ENCODE measurements around the gene SH2D7.

The SH2D7 gene

DNA sequence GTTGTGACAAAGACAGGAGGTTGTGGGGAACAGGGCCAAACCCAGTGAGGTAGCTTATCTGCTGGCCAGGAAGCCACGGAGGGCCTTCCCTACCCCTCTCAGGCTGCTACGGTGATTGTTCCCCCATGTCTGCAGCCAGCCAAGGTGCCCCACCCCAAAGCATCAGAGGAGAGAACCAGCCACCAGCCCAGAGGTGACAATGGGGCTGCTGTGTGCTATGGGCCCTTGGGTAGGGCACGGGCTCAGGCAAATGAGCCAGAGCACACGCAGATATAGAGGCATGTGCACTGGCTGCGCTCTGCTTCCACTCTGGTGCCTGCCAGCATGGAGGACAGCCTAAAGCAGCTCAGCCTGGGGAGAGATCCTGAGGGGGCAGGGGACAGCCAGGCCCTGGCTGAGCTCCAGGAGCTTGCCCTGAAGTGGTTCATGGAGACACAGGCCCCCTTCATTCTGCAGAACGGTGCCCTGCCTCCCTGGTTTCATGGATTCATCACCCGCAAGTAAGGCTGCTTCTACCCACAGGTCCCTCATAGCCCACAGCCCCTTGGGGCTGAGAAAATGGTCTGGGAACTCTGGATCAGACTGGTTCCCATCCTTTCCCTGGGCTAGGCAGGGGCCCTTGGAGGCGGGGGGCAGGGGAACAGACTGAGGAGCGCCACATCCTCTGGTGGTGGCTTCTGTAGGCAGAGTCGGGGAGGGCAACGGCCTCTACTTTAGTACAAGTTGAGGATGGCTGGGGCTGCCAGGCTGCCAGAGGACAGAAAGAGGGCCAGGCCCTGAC, at the start of gene SH2D7:
SH2D7 (plus strand) TSS at position 301 of the 781 bp plus-strand sequence; CDS start at position 325, 24 bp downstream.
- no peak for DNase-seq (ENCODE audit: low spot score)

DNA sequence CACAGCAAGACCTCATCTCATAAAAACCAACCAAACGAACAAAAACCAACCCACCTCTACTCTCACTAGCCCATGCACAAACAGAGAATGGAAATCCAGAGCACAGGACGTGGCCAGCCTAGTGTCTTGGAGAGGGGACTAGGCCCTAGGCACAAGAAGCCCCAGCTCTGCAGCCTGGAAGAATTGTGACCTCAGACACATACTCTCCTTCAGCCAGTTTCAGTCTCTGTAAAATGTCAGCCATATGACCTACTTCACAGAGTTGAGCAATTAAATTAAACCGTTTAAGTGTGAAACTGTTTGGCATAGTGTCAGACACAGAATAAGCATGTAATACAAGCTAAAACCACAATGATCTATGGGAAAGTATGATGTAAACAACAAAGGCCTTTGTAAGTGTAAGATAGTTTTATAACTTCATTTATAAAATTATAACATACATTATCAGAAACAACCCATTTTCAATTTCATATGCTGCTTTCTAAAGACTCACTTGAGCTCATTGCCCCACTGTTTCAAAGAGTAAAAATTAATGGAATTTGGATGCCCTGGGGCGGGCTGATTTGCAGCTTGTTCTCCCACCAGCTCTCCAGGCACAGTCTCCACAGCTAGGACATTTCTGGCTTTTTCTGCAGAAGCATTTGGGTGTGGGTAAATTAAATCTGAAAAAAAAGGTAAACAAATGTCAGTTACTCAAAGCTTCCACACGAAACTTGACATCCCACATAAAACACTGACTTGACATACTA, 47.8 kb upstream of the SH2D7 start:
- DNase-seq (ENCODE audit: low spot score) = no peak

DNA sequence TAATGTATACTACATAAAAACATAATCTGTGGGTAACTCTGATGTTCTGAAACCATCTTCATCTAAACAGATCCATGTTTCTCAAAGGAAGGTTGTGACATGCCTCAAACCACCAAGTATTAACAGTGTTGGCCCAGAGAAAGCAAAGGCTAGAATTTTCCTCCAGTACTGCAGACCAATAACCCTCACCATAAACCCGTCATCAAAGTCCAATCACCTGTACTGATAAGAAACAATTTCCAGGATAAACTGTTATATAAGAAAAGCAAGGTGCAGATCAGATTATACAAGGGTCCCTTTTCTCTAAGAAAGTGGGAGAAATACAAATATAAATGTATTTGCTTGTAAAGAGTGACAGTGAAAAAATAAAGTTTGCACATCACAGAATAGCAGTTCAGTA, 47.2 kb upstream of the SH2D7 start:
- no peak for DNase-seq (ENCODE audit: low spot score)

DNA sequence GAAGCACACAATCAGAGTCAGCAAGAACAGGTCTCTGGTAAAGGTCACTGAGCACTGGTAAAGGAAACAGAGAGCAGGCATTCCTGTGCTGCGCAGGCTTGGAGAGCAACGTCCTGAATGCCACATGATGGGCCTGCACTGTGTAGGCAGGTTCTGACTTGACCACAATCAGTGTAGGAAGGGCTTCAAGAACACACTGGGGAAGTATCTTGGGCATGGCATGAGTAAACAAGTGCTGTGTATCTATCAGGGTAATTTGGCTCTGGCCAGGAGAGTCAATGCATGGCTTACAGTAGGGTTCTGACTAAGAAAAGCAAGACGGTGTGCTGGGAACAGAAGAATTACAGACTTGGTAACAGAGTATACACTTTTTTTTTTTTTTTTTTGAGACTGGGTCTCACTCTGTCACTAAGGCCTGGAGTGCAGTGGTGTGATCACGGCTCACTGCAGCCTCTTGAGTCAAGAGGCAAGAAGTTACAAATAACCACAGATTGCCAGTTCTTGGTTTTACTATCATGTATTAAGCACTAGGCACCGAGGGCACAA, 45.5 kb upstream of the SH2D7 start:
- DNase-seq (ENCODE audit: low spot score) = no peak

DNA sequence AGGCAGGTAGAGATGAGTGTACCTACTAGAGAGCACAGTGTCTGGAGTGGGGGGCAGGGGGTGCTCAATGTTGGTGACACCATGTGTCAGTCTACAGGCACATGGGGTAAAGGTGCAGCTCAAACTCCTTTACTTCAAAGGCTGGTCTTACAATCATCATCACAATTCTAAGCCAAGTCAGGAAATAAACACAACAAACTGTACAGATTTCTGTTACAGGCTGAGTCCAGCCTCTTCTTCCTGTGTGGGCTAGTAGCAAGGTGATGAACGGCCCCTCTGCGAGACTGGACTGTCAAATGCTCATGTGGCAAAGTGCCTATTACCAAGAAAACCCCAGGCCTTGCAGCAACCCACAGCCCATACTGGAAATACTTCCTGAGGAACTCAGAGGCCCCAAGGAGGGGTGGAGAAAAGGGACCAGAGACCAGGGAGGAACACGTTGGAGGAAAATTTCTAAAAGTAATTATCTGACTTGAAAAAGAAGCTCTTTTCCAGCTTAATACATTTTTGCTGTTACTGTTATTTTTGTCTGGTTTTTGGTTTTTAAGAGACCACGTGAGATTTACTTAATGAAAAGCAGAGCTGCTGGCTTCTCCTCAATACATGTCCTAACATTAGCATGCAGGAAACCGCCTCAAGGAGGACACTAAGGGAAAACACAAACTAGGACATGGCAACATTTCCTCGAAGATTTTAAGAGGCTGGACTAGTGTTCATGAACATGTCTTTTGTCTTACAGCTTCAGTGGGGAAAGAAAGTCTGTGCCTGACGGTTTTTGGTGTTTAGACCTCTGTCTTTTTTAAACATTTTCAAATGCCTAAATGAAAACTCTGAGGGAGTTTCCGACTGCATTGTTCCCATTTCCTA, 44.4 kb upstream of the SH2D7 start:
- DNase-seq (ENCODE audit: low spot score) = no peak

DNA sequence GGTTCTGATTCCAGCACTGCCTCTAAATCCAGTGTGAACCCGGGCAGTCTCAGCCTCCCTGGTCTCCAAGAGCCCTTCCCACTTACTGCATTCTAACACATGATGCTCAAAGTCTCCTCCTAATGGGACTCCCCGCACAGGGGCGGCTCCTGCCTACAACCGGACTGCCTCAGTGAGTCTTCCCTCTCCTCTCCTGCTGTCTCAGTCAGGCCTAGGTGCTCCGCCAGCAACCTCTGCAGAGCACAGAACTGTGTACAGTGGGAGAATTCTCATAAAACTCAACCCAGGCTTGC, 43.8 kb upstream of the SH2D7 start:
- DNase-seq (ENCODE audit: low spot score) = no peak

DNA sequence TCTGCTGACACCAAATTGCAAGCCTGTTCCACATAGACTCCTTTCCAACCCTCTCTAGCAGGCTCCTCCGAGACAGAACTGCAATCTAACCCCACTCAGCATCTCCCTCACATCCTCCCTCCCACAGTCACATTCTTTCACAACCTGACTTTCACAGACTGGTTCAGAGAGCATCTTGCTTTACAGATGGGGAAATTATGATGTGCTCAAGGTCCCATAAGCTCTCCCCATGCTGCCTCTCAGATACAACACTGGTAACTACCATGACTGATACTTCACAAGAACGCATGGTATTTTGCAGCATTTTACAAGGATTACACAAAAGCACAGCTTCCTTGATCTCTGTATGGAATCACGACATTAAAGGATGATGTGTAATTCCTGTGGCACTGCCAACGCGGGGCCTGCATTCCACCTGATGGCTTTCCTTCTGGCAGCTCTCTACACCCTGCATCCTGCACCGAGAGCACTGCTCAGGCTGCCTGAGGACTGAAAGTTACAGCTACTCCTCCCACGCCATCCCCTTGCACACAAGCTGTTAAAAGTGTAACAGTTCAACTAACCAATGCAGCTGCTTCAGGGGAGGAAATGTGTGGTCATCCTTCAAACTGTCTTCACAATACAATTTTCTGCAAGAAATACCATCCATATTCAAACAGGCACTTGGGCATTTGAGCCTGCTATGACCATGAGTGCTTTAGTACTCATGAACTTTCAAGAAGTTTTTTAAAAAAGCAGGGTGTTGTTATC, 42.5 kb upstream of the SH2D7 start:
- no peak for DNase-seq (ENCODE audit: low spot score)

DNA sequence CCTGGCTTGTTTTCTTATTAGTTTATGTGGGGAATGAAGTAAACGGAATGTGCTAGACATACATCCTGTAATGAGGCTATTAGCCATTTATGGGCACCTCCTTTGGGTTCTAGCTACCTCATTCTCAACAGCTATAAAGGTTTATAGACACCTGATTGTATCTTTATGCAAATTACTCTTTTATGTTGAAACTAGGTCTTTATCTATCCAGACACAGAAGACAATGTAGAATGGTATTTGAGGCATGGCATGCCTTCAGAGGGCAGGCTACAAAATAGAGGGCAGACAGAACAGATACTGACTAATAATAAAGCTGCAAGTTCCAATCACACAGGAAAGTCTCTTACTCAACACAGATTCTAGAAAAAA, 41.9 kb upstream of the SH2D7 start:
- DNase-seq (ENCODE audit: low spot score) = no peak

DNA sequence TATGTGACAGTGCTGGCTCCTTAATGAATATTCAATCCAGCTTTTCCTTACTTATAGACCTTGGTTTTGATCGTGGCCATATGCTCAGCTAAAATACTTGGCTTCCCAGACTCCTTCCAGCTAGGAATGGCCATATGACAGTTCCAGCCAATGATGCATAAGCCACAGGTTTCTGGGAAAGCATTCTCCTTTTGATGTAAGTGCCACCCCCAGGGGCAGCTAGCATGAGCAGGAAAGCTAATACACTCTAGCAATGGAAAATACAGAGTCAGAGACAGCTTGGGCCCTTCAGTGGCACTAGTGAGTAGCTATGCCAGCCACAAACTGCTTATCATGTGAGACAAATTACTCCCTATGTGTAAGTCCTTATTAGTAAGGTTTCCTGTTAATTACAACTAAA, 41.5 kb upstream of the SH2D7 start:
- no peak for DNase-seq (ENCODE audit: low spot score)

DNA sequence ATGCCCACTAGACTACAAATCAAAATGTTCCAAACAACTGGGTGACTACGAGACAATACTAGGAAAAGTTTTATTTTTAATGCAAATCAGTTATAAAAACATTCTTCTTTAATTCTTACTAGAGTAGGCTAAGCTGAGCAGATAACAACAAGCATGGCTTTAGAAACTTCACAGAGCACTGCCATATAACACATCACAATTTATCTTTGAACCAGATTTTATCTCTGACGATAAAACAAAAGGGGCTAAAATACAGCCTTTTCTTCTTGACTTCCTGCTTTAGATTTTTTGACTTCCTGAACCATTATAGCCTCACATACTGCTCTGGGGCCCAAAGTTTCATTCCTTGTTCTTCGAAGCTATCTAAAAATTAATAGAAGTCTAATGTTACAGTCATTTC, 40.8 kb upstream of the SH2D7 start:
- no peak for DNase-seq (ENCODE audit: low spot score)

DNA sequence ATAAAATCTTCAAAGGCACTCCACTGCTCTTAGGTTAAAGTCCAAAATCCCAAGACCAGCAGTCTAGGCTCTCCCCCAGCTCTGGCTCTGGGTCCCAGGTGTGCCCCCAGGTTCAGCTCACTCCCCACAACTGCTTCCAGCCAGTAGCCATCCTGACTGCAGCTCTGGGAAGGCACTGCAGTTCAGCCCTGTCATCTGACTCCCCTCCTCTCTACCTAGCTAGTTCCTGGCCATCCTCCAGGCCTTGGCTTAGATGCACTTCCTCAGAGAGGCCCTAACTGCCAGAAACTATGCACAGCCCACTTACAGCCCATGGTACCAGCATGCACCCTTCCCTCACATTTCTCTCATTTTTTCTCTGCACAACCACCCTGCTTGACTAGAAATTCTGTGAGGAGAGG, 40.4 kb upstream of the SH2D7 start:
- DNase-seq (ENCODE audit: low spot score) = no peak

DNA sequence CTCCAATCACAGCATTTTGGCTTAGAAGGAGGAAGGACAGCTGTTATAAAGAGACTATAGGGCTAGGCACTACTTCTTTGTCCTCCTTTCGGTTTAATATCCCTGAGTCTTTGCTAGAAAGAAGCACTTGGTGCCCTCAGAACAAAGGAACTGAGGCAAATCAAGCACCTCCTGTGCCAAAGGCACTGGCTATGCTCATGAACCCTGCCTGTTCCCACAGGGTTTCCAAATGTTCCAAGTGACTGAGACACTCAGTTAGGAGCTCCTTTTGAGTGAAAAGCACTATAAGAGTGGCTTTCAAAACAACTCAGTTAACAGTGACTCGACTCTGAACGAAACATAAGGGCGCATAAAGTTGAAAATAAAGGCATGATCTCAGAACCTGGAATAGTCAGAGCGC, 39.8 kb upstream of the SH2D7 start:
- no peak for DNase-seq (ENCODE audit: low spot score)

DNA sequence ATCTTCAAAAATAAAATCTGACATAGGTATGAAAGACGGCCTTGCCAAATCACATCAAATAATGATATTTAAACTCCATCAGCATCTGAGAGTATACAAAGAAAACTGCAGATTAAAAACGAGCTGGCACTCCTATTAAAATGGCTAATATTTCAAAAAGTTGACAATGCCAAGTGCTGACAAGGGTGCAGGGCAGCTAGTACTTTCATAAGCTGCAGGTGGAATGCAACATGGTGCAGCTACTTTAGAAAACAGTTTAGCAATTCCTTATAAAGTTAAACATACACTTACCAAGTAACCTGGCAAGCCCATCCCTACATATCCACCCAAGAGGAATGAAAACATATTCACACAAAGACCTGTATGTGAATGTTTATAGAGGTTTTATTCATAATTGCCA, 37.8 kb upstream of the SH2D7 start:
- DNase-seq (ENCODE audit: low spot score) = no peak

DNA sequence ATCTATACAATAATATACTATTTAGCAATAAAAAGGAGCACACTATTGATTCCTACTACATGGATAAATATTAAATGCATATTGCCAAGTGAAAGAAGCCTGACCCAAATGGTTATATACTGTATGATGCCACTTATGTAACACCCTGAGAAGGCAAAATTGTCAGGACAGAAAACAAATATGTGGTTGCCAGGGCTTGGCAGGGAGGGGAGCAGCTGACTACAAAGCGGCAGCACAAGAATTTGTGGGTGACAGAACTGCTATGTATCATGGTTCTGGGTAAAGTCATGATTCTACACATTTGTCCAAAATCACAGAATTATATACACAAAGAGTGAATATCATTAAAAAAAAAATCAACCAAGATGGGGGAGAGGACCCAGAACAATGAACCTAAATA, 37.4 kb upstream of the SH2D7 start:
- no peak for DNase-seq (ENCODE audit: low spot score)

DNA sequence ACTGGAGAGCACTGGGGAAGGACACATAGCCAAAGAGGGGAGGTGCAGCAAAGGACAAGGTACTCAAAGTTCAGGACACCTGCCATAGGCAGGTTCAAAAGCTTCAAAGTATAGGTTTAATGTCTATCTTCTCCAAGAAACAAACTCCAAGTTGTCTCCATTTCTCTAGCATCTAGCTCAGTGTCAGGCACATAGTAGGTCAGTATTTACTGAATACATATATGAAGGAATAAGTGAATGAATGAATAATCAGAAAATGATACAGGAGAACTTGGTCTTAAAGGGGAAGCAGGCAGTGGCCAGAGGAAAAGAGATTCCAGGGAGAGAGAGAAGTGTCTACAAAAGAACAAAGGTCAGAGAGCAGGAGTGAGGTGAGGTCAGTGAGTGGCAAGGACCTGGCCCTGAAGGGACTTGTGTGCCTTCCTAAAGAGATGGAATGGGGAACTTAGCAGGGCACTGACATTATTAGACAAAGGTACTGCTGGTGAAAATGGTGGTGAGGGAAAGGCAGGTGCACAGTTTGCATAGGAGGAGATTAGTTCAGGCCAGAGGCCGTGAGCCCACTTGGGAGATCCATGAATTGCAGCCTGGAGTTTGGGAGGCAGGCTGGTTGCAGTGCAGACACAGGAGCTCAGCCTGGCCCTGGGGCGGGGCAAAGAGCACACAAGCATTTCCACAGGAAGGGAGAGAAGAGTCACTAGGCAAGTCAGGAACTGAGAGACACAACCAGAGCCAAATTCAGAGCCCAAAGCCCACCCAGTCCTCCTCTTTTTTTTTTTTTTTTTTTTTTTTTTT, 36.2 kb upstream of the SH2D7 start:
- DNase-seq (ENCODE audit: low spot score) = no peak

DNA sequence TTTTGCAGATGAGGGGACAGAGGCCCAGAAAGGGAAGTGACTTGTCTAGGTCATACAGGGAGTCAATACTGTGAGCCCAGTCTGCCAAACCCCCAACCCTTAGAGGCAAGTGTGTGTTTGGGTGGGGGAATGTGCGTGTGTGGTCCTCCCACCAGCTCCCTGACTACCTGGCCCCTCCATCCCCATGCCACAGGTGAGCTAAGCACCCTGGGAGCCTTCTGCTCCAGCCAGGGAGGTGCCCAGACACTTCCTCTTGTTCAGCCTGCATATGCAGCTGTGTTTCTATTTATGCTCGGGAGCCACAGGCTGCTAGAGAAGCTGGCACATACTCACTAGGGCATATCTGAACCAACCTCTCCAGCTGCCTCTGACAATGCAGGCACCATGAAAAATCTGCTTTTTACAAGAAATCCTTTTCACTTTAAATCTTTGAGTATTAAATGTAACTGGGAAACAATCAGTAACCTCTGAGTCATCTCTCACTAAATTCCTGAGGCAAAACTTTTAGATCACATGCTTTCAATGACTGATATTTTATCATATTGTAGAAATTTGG, 35.6 kb upstream of the SH2D7 start:
- peak; percentile 20 for DNase-seq (ENCODE audit: low spot score)

DNA sequence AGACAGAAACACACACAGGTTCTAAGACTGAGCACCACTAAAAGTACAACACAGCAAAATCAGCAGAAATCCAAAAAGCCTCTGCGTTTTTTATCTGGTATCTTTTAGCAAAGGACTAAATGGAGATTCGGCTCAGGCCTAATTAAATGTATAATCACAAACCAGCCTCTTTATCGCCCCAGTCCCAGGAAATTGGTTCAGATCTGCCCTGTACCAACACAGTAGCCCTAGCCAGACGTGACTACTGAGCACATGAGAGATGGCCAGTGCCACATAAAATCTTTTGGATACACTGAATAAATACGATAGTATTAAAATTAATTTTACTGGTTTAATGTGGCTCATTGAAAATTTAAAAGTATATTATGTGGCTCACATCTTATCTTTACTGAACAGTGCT, 34.6 kb upstream of the SH2D7 start:
- no peak for DNase-seq (ENCODE audit: low spot score)

DNA sequence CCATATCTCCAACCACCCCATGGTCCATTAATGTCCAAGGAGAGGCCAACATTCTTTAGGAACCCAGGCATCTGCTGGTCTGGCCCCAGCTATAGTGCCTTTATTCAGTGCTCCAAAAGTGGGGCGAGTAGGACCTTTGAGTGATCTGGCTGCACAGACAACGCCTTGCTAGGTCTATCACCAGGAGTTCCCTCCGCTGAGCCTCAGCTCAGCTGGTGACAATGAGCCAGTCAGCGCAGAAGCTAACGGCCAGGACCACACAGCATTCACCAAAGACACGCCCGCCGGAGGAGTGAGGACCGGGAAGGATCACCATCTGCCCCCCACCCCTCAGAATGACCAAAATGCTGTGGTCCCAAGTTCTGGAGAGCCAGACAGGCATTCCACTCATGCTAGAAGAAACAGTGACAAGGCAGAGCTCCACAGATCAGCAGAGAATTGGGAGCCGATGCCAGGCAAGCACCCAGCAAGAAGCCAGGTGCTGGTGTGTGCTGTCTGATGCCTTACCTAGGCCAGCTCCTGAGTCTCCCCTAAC, 33.9 kb upstream of the SH2D7 start:
- no peak for DNase-seq (ENCODE audit: low spot score)

DNA sequence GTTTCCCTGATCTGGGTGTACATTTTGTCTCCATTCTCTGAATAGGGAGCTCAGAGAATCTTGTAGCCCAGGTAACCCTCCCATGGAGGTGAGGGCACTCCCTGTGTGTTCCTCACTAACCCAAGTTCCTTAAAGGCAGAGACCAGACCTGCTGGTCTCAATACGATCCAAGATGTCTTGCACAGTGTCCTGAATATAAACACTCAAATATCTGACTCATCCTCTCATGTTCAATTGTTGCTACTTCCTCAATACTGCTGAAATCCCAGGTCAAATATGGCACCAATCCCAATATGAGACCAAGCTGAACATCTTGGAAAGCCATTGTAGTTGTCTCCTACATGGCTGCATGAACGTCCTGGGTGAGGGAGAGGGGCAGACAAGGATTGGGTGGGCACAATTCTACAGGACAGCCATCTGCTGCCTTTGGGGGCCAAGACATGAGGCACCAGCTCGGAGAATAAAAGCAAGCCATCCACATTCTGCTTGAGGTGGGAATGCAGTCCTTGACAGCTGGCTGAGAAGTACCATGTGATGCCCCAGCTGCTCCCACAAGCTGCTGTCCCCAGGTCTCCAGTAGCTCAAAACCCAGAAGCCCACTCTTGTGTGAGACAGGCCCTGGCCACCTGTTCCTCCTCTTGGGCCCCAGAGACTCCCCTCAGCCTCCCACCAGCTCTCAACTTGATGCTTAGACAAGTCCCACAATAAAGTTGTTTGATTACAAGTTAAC, 33.1 kb upstream of the SH2D7 start:
- no peak for DNase-seq (ENCODE audit: low spot score)

DNA sequence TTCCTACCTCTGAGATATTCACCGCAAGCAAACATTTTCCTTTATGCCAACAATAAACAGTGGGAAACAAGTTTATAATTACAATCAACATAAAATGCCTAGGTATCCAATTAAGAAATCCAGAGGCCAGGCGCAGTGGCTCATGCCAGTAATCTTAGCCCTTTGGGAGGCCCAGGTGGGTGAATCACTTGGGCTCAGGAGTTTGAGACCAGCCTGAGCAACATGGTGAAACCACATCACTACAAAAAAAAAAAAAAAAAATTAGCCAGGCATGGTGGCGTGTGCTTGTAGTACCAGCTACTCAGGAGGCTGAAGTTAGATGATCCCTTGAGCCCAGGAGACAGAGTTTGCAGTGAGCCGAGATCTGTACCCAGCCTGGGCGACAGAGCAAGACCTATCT, 32.1 kb upstream of the SH2D7 start:
- DNase-seq (ENCODE audit: low spot score) = no peak
